Tibial nerve (tissue), 4 donors: ENCODE results near the gene NFX1.

Experiments
- CTCF ChIP-seq, 5 experiments: fragments of 200-600 bp in 3 of 5; fragments of 450-650 bp in 2 of 5; sonication (generic) in 3 of 5; IDR thresholded peaks; one replicate each; pipeline ENCODE4 v1.5.1; 2016 to 2019; ENCODE audit warnings: antibody characterized with exemption in 5 of 5, mild to moderate bottlenecking in 3 of 5, moderate library complexity in 2 of 5
- EP300 ChIP-seq, 2 donors: sonication (generic); formaldehyde crosslinking; IDR thresholded peaks; one replicate each; pipeline ENCODE4 v1.6.1; 2017; ENCODE audit warnings: antibody characterized with exemption in 2 of 2, mild to moderate bottlenecking in 1 of 2
- POLR2A ChIP-seq, 2 donors: fragments of 450-650 bp; IDR thresholded peaks; one replicate each; pipeline ENCODE4 v1.6.1; 2017; ENCODE audit warnings: antibody characterized with exemption in 2 of 2, mild to moderate bottlenecking in 2 of 2, moderate library complexity in 2 of 2

- TF ChIP-seq CTCF (IDR thresholded peaks at IDR 0.05): no peak
- TF ChIP-seq POLR2A (IDR thresholded peaks at IDR 0.05): no peak
- no peak for TF ChIP-seq EP300 (IDR thresholded peaks at IDR 0.05)
These were observed 5.3 kb downstream of the NFX1 start for GRCh38 chr9:33295571-33295970.
